Mammary epithelial cell (primary cell): ENCODE data around the gene NEU4.

Experiments used
- EZH2 ChIP-seq: IDR thresholded peaks from 2 replicates; pipeline ENCODE4 v1.6.1; 2012; ENCODE audit warnings: low read length, inconsistent platforms, borderline replicate concordance
- TF ChIP-seq, protein P1 (sequence below), 2 donors: IDR thresholded peaks in 1 of 2; conservative IDR thresholded peaks in 1 of 2; 2 replicates each; pipeline ENCODE4 v1.5.1; 2011 to 2012; ENCODE audit warnings: inconsistent platforms in 2 of 2, low read length in 2 of 2, mild to moderate bottlenecking in 2 of 2, control low read depth in 1 of 2, low read depth in 1 of 2; ENCODE audit not compliant: insufficient read depth in 1 of 2; ENCODE audit errors: extremely low read depth in 1 of 2

DNA sequence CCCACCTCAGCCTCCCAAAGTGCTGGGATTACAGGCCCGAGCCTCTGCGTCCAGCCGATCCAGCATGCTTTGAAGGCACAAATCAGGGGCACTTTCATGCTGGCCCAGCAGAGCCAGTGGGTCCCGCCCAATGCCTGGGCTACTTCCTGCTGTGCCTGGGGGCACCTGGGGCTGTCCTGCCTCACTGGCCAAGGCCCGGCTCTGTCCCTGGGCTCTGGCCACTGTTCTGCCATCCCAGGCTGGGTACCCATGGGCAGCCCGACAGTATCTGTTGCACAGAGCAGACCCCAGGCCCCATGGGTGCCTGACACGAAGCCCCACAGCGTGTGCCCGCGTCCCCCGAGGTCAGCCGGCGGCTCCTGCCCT is 39.2 kb upstream of the NEU4 start:
- TF ChIP-seq EZH2, result no peak
- TF ChIP-seq, protein P1, sequence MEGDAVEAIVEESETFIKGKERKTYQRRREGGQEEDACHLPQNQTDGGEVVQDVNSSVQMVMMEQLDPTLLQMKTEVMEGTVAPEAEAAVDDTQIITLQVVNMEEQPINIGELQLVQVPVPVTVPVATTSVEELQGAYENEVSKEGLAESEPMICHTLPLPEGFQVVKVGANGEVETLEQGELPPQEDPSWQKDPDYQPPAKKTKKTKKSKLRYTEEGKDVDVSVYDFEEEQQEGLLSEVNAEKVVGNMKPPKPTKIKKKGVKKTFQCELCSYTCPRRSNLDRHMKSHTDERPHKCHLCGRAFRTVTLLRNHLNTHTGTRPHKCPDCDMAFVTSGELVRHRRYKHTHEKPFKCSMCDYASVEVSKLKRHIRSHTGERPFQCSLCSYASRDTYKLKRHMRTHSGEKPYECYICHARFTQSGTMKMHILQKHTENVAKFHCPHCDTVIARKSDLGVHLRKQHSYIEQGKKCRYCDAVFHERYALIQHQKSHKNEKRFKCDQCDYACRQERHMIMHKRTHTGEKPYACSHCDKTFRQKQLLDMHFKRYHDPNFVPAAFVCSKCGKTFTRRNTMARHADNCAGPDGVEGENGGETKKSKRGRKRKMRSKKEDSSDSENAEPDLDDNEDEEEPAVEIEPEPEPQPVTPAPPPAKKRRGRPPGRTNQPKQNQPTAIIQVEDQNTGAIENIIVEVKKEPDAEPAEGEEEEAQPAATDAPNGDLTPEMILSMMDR (conservative IDR thresholded peaks at IDR 0.05 in 1 of 2, IDR thresholded peaks at IDR 0.05 in 1 of 2; ENCODE audit: extremely low read depth in 1 of 2, insufficient read depth in 1 of 2, low read depth in 1 of 2, low read length in 2 of 2), result no peak
